ELR (cell line): ENCODE data around the gene A4GNT.
A peak's percentile ranks its signal among the peaks of the same experiment; 100 is the strongest.
"Not testable (repeated sequence)": the region's sequence is repeated elsewhere in the genome, so short reads cannot be mapped to it uniquely, and the experiment has no call there.

Source experiments
- DNase-seq: peaks from one replicate; pipeline ENCODE4 v3.0.0-alpha.2; 2015; ENCODE audit warnings: low read depth

Gene A4GNT

GRCh38 chr3:138118612-138119422 is 13.4 kb downstream of the A4GNT start:
- DNase-seq, result peak; percentile 81

- DNase-seq, result peak; percentile 79
These were observed 16.9 kb downstream of the A4GNT start, which contains the start of gene DZIP1L for GRCh38 chr3:138114988-138115971. Gene DZIP1L (minus strand): TSS chr3:138115608. CDS start chr3:138103971, 11,637 bp downstream.

- DNase-seq, result peak; percentile 50
These were observed 17.7 kb downstream of the A4GNT start for GRCh38 chr3:138114431-138114918.

GRCh38 chr3:138113326-138113725 is 18.9 kb downstream of the A4GNT start:
- no peak for DNase-seq

GRCh38 chr3:138112362-138112761 is 19.8 kb downstream of the A4GNT start:
- DNase-seq, result no peak

- DNase-seq, result no peak
These were observed 26.6 kb downstream of the A4GNT start for GRCh38 chr3:138105598-138105997.

- no peak for DNase-seq
These were observed 28.7 kb downstream of the A4GNT start for GRCh38 chr3:138103466-138103865.

GRCh38 chr3:138101351-138101940 is 30.7 kb downstream of the A4GNT start:
- DNase-seq, result not testable (repeated sequence)

GRCh38 chr3:138099417-138099816 is 32.8 kb downstream of the A4GNT start:
- DNase-seq, result no peak

GRCh38 chr3:138097192-138098172 is 34.7 kb downstream of the A4GNT start:
- DNase-seq, result no peak

- no peak for DNase-seq
These were observed 38.5 kb downstream of the A4GNT start for GRCh38 chr3:138093721-138094120.

GRCh38 chr3:138092023-138092422 is 40.2 kb downstream of the A4GNT start:
- DNase-seq, result peak; percentile 54

- DNase-seq, result peak; percentile 89
These were observed 43.1 kb downstream of the A4GNT start for GRCh38 chr3:138089091-138089490.

- not testable (repeated sequence) for DNase-seq
These were observed 46.4 kb downstream of the A4GNT start for GRCh38 chr3:138085745-138086144.

- no peak for DNase-seq
These were observed 48.0 kb downstream of the A4GNT start for GRCh38 chr3:138084196-138084595.

- peak; percentile 30 for DNase-seq
These were observed 49.2 kb downstream of the A4GNT start for GRCh38 chr3:138082992-138083386.

- peak; percentile 84 for DNase-seq
These were observed 49.9 kb downstream of the A4GNT start for GRCh38 chr3:138082085-138082991.

- DNase-seq, result peak; percentile 80
These were observed 50.7 kb downstream of the A4GNT start for GRCh38 chr3:138081371-138082084.

- peak; percentile 12 for DNase-seq
These were observed 52.3 kb downstream of the A4GNT start for GRCh38 chr3:138079901-138080300.
